HL-60 (cell line): ENCODE results near the gene GGTA1.

ENCODE experiments used
- GABPA ChIP-seq: IDR thresholded peaks from 2 replicates; pipeline ENCODE4 v1.6.1; 2012; ENCODE audit warnings: low read depth
- POLR2AphosphoS5 ChIP-seq: IDR thresholded peaks from 2 replicates; pipeline ENCODE4 v1.6.1; 2012; ENCODE audit warnings: low read depth
- SPI1 ChIP-seq: IDR thresholded peaks from 2 replicates; pipeline ENCODE4 v1.6.1; 2012; ENCODE audit warnings: low read depth, mild to moderate bottlenecking, borderline replicate concordance
- TF ChIP-seq, protein P1 (sequence below): IDR thresholded peaks from one replicate; pipeline ENCODE4 v1.5.1; 2011; ENCODE audit warnings: low read length, control low read depth, inconsistent platforms; ENCODE audit not compliant: insufficient read depth

DNA sequence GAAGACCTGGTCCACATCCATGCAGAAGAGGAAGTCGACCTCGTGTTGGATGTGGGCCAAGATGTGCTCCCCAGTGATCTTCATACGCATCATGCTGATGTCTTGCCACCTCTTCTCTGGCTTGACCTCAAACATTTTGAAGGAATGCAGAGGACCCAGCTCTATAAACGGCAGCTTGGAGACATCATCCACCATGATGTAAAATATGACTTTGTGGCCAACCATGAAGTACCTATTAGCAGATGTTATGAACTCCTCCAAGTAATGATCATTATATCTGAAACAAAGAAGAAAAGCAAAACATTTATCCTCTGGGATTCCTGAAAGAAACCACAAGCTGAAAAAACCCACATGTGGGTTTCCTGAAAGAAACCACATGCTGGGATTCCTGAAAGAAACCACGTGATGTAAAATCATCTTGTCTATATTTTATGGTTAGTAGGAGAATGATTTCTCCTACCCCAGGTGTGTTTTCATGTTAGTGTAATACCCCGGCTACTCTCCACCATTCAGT is 52.3 kb downstream of the GGTA1 start:
- TF ChIP-seq, protein P1, sequence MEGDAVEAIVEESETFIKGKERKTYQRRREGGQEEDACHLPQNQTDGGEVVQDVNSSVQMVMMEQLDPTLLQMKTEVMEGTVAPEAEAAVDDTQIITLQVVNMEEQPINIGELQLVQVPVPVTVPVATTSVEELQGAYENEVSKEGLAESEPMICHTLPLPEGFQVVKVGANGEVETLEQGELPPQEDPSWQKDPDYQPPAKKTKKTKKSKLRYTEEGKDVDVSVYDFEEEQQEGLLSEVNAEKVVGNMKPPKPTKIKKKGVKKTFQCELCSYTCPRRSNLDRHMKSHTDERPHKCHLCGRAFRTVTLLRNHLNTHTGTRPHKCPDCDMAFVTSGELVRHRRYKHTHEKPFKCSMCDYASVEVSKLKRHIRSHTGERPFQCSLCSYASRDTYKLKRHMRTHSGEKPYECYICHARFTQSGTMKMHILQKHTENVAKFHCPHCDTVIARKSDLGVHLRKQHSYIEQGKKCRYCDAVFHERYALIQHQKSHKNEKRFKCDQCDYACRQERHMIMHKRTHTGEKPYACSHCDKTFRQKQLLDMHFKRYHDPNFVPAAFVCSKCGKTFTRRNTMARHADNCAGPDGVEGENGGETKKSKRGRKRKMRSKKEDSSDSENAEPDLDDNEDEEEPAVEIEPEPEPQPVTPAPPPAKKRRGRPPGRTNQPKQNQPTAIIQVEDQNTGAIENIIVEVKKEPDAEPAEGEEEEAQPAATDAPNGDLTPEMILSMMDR = no peak
- TF ChIP-seq SPI1 (no peak; the same call in 1 of the 2 replicates), POLR2AphosphoS5 (no peak), GABPA (no peak)
